Measurements from ENCODE around the gene MYO3B.

- no peak for TF ChIP-seq POLR2A (IDR thresholded peaks at IDR 0.05)
- TF ChIP-seq CTCF (IDR thresholded peaks at IDR 0.05), result no peak
These were observed 410.0 kb downstream of the MYO3B start for GRCh38 chr2:170587922-170588321.

All from prostate gland (tissue), 2 donors.